D721Med (cell line): ENCODE results near the gene MELTF.

Experiments
- DNase-seq: peaks from one replicate; pipeline ENCODE4 v3.0.0; 2011; ENCODE audit warnings: low spot score; ENCODE audit not compliant: insufficient read length
- FAIRE-seq: peaks from 2 replicates; lab custom pipeline; 2011; peaks lifted over from hg19 to GRCh38; lab: Jason Lieb, UNC
- CTCF ChIP-seq: IDR thresholded peaks from 2 replicates; pipeline ENCODE4 v1.5.1; 2012; ENCODE audit warnings: mild to moderate bottlenecking, control low read depth; ENCODE audit not compliant: insufficient read depth; ENCODE audit errors: missing control alignments

Gene MELTF

GRCh38 chr3:196966526-196967401 is 62.9 kb downstream of the MELTF start:
- no peak for DNase-seq
- no peak for TF ChIP-seq CTCF
- FAIRE-seq = no peak

- no peak for TF ChIP-seq CTCF
- no peak for FAIRE-seq
- DNase-seq = no peak
Observed at GRCh38 chr3:196965804-196966173, 63.8 kb downstream of the MELTF start.

GRCh38 chr3:196965112-196965803 is 64.4 kb downstream of the MELTF start:
- FAIRE-seq (no peak), DNase-seq (no peak)
- TF ChIP-seq CTCF = no peak

GRCh38 chr3:196963631-196963953 is 66.0 kb downstream of the MELTF start:
- DNase-seq (no peak), FAIRE-seq (no peak)
- no peak for TF ChIP-seq CTCF

GRCh38 chr3:196962930-196963630 is 66.5 kb downstream of the MELTF start:
- no peak for DNase-seq
- FAIRE-seq = no peak
- no peak for TF ChIP-seq CTCF

GRCh38 chr3:196962108-196962929 is 67.3 kb downstream of the MELTF start:
- DNase-seq (no peak), FAIRE-seq (no peak)
- no peak for TF ChIP-seq CTCF
